Astrocyte of the cerebellum (primary cell): ENCODE measurements around the gene CREB3L1.

Source experiments
- DNase-seq: peaks from one replicate; pipeline ENCODE4 v3.0.0-alpha.2; 2011; ENCODE audit warnings: low read depth
- H3K4me3 ChIP-seq: 2 replicates; pipeline ENCODE4 v1.5.1; 2011; ENCODE audit warnings: mild to moderate bottlenecking, low read depth, low read length, moderate library complexity
- in situ Hi-C: cut with HindIII; loops from 2 replicates; pipeline ENCODE4 v1.10.0; 2017; ENCODE audit warnings: low sequenced_read_pairs
- TF ChIP-seq, protein P1 (sequence below): IDR thresholded peaks from 2 replicates; pipeline ENCODE4 v1.5.1; 2012; ENCODE audit warnings: low read length, low read depth, moderate library complexity, mild to moderate bottlenecking; ENCODE audit errors: missing control alignments

CREB3L1 gene

DNA sequence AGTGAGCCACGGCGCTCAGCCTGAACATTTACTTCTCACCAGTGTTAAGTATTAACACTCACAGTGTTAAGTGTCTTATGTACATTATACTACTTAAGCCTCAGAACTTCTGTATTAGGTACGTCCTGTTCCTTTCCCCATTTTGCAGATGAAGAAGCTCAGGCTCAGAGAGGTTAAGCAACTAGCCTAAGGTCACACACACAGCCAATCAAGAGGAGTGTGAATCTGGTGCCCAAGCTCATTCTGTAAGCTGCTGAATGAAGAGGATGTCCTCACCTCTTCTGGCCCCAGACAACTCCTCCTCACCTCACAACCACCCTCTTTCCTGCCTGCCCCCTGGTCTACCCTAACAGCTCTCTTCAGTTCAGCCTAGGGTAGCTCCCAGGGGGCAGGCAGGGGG, 29.9 kb downstream of the CREB3L1 start:
- TF ChIP-seq, protein P1, sequence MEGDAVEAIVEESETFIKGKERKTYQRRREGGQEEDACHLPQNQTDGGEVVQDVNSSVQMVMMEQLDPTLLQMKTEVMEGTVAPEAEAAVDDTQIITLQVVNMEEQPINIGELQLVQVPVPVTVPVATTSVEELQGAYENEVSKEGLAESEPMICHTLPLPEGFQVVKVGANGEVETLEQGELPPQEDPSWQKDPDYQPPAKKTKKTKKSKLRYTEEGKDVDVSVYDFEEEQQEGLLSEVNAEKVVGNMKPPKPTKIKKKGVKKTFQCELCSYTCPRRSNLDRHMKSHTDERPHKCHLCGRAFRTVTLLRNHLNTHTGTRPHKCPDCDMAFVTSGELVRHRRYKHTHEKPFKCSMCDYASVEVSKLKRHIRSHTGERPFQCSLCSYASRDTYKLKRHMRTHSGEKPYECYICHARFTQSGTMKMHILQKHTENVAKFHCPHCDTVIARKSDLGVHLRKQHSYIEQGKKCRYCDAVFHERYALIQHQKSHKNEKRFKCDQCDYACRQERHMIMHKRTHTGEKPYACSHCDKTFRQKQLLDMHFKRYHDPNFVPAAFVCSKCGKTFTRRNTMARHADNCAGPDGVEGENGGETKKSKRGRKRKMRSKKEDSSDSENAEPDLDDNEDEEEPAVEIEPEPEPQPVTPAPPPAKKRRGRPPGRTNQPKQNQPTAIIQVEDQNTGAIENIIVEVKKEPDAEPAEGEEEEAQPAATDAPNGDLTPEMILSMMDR = no peak
- in situ Hi-C loops = no loop called here
- no peak for DNase-seq
- H3K4me3 ChIP-seq = no peak overlapping the region

GRCh38 chr11:46307785-46308341, 30.4 kb downstream of the CREB3L1 start:
- no peak for DNase-seq
- in situ Hi-C loops = no loop called here
- TF ChIP-seq, protein P1 = no peak
- no peak overlapping the region for H3K4me3 ChIP-seq

GRCh38 chr11:46308631-46309419, 31.4 kb downstream of the CREB3L1 start:
- in situ Hi-C loops = no loop called here
- TF ChIP-seq, protein P1 = peak; percentile 86
- no peak overlapping the region for H3K4me3 ChIP-seq
- peak; percentile 55 for DNase-seq

DNA sequence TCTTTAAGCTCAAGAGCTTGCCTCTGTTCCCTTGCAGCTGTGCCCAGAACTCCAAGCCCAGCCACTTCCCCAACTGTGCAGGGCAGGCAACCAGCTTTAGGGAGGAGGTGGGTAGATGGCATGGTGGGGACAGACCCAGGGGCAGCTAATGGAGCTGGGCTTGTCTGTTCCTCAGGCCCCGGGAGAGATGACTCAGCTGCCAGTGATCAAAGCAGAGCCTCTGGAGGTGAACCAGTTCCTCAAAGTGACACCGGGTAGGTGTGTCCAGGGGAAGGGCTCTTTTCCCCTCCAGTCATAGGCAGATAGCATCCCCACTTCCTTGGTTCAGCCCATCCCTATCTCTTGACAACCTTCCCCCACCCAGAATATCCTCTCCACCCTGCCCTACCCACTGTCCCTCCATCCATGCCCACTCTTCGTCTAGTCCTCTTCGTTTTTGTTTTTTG, 32.4 kb downstream of the CREB3L1 start:
- in situ Hi-C loops = loop anchor here (10.0 kb wide), 1 partner anchor 75 kb away; no protein-coding TSS in a partner anchor
- DNase-seq = no peak
- TF ChIP-seq, protein P1 = no peak
- no peak overlapping the region for H3K4me3 ChIP-seq

- no peak overlapping the region for H3K4me3 ChIP-seq
- peak; percentile 68 for DNase-seq
- TF ChIP-seq, protein P1 = peak; percentile 94
- in situ Hi-C loops = loop anchor here (10.0 kb wide), 1 partner anchor 80 kb away; no protein-coding TSS in a partner anchor
These were observed 37.7 kb downstream of the CREB3L1 start for GRCh38 chr11:46315033-46315738.

- in situ Hi-C loops = loop anchor here (10.0 kb wide), 1 partner anchor 81 kb away; no protein-coding TSS in a partner anchor
- DNase-seq = no peak
- TF ChIP-seq, protein P1 = no peak
- no peak overlapping the region for H3K4me3 ChIP-seq
These were observed 38.5 kb downstream of the CREB3L1 start for GRCh38 chr11:46315783-46316563.
